Suprapubic skin (tissue), 3 donors: ENCODE data around the gene CAMTA1.

ENCODE experiments used
- EP300 ChIP-seq: sonication (generic); formaldehyde crosslinking; IDR thresholded peaks from one replicate; pipeline ENCODE4 v1.6.1; 2017; ENCODE audit warnings: antibody characterized with exemption
- TF ChIP-seq, protein P1 (sequence below), 2 donors: fragments of 200-600 bp in 1 of 2; fragments of 450-650 bp in 1 of 2; sonication (generic) in 1 of 2; IDR thresholded peaks; one replicate each; pipeline ENCODE4 v1.5.1; 2016 to 2019; ENCODE audit warnings: antibody characterized with exemption in 2 of 2, mild to moderate bottlenecking in 1 of 2, moderate library complexity in 1 of 2

DNA sequence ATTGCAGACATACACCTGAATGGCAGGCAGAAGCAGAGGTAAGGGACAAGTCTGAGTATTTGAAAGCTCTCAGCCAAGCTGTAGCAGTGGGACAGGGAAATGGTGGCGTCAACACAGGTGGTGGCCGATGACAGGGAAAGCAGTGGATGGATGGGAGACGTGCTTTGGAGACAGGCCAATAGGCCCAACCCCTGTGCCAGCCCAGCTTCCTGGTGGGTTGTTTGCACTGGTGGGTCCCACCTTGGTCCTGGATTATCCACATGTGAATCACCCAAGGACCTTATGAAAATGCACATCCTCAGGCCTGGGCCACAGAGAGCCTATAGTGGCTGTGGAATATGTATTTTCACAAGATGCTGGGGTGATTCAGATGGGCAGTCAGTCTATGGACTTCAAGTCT is 782.1 kb downstream of the CAMTA1 start:
- TF ChIP-seq, protein P1, sequence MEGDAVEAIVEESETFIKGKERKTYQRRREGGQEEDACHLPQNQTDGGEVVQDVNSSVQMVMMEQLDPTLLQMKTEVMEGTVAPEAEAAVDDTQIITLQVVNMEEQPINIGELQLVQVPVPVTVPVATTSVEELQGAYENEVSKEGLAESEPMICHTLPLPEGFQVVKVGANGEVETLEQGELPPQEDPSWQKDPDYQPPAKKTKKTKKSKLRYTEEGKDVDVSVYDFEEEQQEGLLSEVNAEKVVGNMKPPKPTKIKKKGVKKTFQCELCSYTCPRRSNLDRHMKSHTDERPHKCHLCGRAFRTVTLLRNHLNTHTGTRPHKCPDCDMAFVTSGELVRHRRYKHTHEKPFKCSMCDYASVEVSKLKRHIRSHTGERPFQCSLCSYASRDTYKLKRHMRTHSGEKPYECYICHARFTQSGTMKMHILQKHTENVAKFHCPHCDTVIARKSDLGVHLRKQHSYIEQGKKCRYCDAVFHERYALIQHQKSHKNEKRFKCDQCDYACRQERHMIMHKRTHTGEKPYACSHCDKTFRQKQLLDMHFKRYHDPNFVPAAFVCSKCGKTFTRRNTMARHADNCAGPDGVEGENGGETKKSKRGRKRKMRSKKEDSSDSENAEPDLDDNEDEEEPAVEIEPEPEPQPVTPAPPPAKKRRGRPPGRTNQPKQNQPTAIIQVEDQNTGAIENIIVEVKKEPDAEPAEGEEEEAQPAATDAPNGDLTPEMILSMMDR (IDR thresholded peaks at IDR 0.05) = no peak
- TF ChIP-seq EP300 = no peak
